Measurements from ENCODE around the gene LMBR1.
"Not testable (repeated sequence)": the region's sequence is repeated elsewhere in the genome, so short reads cannot be mapped to it uniquely, and the experiment has no call there.

Gene LMBR1

GRCh38 chr7:156834462-156834861 lies 58.5 kb downstream of the LMBR1 start:
- Histone ChIP-seq H3K4me3 (ENCODE audit: low read length) (no peak overlapping the region), H3K9ac (ENCODE audit: low read length) (no peak overlapping the region), H3K27ac (ENCODE audit: low read depth, low read length) (no peak overlapping the region), H3K27me3 (ENCODE audit: control insufficient read depth, insufficient read depth, low read length) (no peaks in the 10 kb centered on the region), H3K4me1 (ENCODE audit: control insufficient read depth, insufficient read depth, low read length) (no peaks in the 10 kb centered on the region), H3K36me3 (ENCODE audit: control insufficient read depth, insufficient read depth, low read length) (peaks cover 7% of the 10 kb centered on the region)

GRCh38 chr7:156833312-156833711 lies 59.7 kb downstream of the LMBR1 start:
- no peak overlapping the region for H3K4me3 ChIP-seq (ENCODE audit: low read length)
- H3K36me3 ChIP-seq (ENCODE audit: control insufficient read depth, insufficient read depth, low read length) = peaks cover 7% of the 10 kb centered on the region
- H3K27ac ChIP-seq (ENCODE audit: low read depth, low read length) = no peak overlapping the region
- H3K4me1 ChIP-seq (ENCODE audit: control insufficient read depth, insufficient read depth, low read length) = no peaks in the 10 kb centered on the region
- H3K27me3 ChIP-seq (ENCODE audit: control insufficient read depth, insufficient read depth, low read length) = no peaks in the 10 kb centered on the region
- no peak overlapping the region for H3K9ac ChIP-seq (ENCODE audit: low read length)

GRCh38 chr7:156832195-156832877 lies 60.6 kb downstream of the LMBR1 start:
- peaks cover 7% of the 10 kb centered on the region for H3K36me3 ChIP-seq (ENCODE audit: control insufficient read depth, insufficient read depth, low read length)
- no peak overlapping the region for H3K27ac ChIP-seq (ENCODE audit: low read depth, low read length)
- H3K27me3 ChIP-seq (ENCODE audit: control insufficient read depth, insufficient read depth, low read length) = no peaks in the 10 kb centered on the region
- H3K4me1 ChIP-seq (ENCODE audit: control insufficient read depth, insufficient read depth, low read length) = no peaks in the 10 kb centered on the region
- H3K9ac ChIP-seq (ENCODE audit: low read length) = no peak overlapping the region
- no peak overlapping the region for H3K4me3 ChIP-seq (ENCODE audit: low read length)

- no peak overlapping the region for H3K27ac ChIP-seq (ENCODE audit: low read depth, low read length)
- H3K9ac ChIP-seq (ENCODE audit: low read length) = no peak overlapping the region
- peaks cover 7% of the 10 kb centered on the region for H3K36me3 ChIP-seq (ENCODE audit: control insufficient read depth, insufficient read depth, low read length)
- no peak overlapping the region for H3K4me3 ChIP-seq (ENCODE audit: low read length)
- H3K27me3 ChIP-seq (ENCODE audit: control insufficient read depth, insufficient read depth, low read length) = no peaks in the 10 kb centered on the region
- H3K4me1 ChIP-seq (ENCODE audit: control insufficient read depth, insufficient read depth, low read length) = no peaks in the 10 kb centered on the region
Measured at GRCh38 chr7:156829669-156830336, 63.2 kb downstream of the LMBR1 start.

- Histone ChIP-seq H3K9ac (ENCODE audit: low read length) (no peak overlapping the region), H3K4me3 (ENCODE audit: low read length) (no peak overlapping the region), H3K27me3 (ENCODE audit: control insufficient read depth, insufficient read depth, low read length) (no peaks in the 10 kb centered on the region), H3K27ac (ENCODE audit: low read depth, low read length) (no peak overlapping the region), H3K36me3 (ENCODE audit: control insufficient read depth, insufficient read depth, low read length) (peaks cover 4% of the 10 kb centered on the region), H3K4me1 (ENCODE audit: control insufficient read depth, insufficient read depth, low read length) (no peaks in the 10 kb centered on the region)
Measured at GRCh38 chr7:156827587-156828203, 65.3 kb downstream of the LMBR1 start.

GRCh38 chr7:156823435-156823834 lies 69.5 kb downstream of the LMBR1 start:
- Histone ChIP-seq H3K27ac (ENCODE audit: low read depth, low read length) (no peak overlapping the region), H3K4me1 (ENCODE audit: control insufficient read depth, insufficient read depth, low read length) (no peaks in the 10 kb centered on the region), H3K27me3 (ENCODE audit: control insufficient read depth, insufficient read depth, low read length) (no peaks in the 10 kb centered on the region), H3K36me3 (ENCODE audit: control insufficient read depth, insufficient read depth, low read length) (no peaks in the 10 kb centered on the region), H3K9ac (ENCODE audit: low read length) (no peak overlapping the region), H3K4me3 (ENCODE audit: low read length) (no peak overlapping the region)

- H3K27me3 ChIP-seq (ENCODE audit: control insufficient read depth, insufficient read depth, low read length) = no peaks in the 10 kb centered on the region
- no peak overlapping the region for H3K27ac ChIP-seq (ENCODE audit: low read depth, low read length)
- H3K36me3 ChIP-seq (ENCODE audit: control insufficient read depth, insufficient read depth, low read length) = no peaks in the 10 kb centered on the region
- H3K4me3 ChIP-seq (ENCODE audit: low read length) = no peak overlapping the region
- H3K9ac ChIP-seq (ENCODE audit: low read length) = no peak overlapping the region
- H3K4me1 ChIP-seq (ENCODE audit: control insufficient read depth, insufficient read depth, low read length) = no peaks in the 10 kb centered on the region
Measured at GRCh38 chr7:156820445-156821063, 72.4 kb downstream of the LMBR1 start.

- no peak overlapping the region for H3K4me3 ChIP-seq (ENCODE audit: low read length)
- no peak overlapping the region for H3K9ac ChIP-seq (ENCODE audit: low read length)
- no peaks in the 10 kb centered on the region for H3K27me3 ChIP-seq (ENCODE audit: control insufficient read depth, insufficient read depth, low read length)
- no peaks in the 10 kb centered on the region for H3K4me1 ChIP-seq (ENCODE audit: control insufficient read depth, insufficient read depth, low read length)
- H3K27ac ChIP-seq (ENCODE audit: low read depth, low read length) = no peak overlapping the region
- H3K36me3 ChIP-seq (ENCODE audit: control insufficient read depth, insufficient read depth, low read length) = no peaks in the 10 kb centered on the region
Measured at GRCh38 chr7:156819733-156820295, 73.2 kb downstream of the LMBR1 start.

- Histone ChIP-seq H3K9ac (ENCODE audit: low read length) (no peak overlapping the region), H3K4me3 (ENCODE audit: low read length) (no peak overlapping the region), H3K36me3 (ENCODE audit: control insufficient read depth, insufficient read depth, low read length) (no peaks in the 10 kb centered on the region), H3K27ac (ENCODE audit: low read depth, low read length) (no peak overlapping the region), H3K4me1 (ENCODE audit: control insufficient read depth, insufficient read depth, low read length) (no peaks in the 10 kb centered on the region), H3K27me3 (ENCODE audit: control insufficient read depth, insufficient read depth, low read length) (no peaks in the 10 kb centered on the region)
Measured at GRCh38 chr7:156818133-156818532, 74.8 kb downstream of the LMBR1 start.

GRCh38 chr7:156816943-156817572 lies 75.9 kb downstream of the LMBR1 start:
- no peak overlapping the region for H3K9ac ChIP-seq (ENCODE audit: low read length)
- no peaks in the 10 kb centered on the region for H3K36me3 ChIP-seq (ENCODE audit: control insufficient read depth, insufficient read depth, low read length)
- no peak overlapping the region for H3K4me3 ChIP-seq (ENCODE audit: low read length)
- no peaks in the 10 kb centered on the region for H3K27me3 ChIP-seq (ENCODE audit: control insufficient read depth, insufficient read depth, low read length)
- no peaks in the 10 kb centered on the region for H3K4me1 ChIP-seq (ENCODE audit: control insufficient read depth, insufficient read depth, low read length)
- no peak overlapping the region for H3K27ac ChIP-seq (ENCODE audit: low read depth, low read length)

GRCh38 chr7:156811706-156812105 lies 81.3 kb downstream of the LMBR1 start:
- H3K27ac ChIP-seq (ENCODE audit: low read depth, low read length) = no peak overlapping the region
- no peak overlapping the region for H3K4me3 ChIP-seq (ENCODE audit: low read length)
- no peaks in the 10 kb centered on the region for H3K4me1 ChIP-seq (ENCODE audit: control insufficient read depth, insufficient read depth, low read length)
- H3K36me3 ChIP-seq (ENCODE audit: control insufficient read depth, insufficient read depth, low read length) = no peaks in the 10 kb centered on the region
- H3K27me3 ChIP-seq (ENCODE audit: control insufficient read depth, insufficient read depth, low read length) = no peaks in the 10 kb centered on the region
- no peak overlapping the region for H3K9ac ChIP-seq (ENCODE audit: low read length)

- H3K27me3 ChIP-seq (ENCODE audit: control insufficient read depth, insufficient read depth, low read length); H3K27ac ChIP-seq (ENCODE audit: low read depth, low read length); H3K4me3 ChIP-seq (ENCODE audit: low read length); H3K36me3 ChIP-seq (ENCODE audit: control insufficient read depth, insufficient read depth, low read length); H3K4me1 ChIP-seq (ENCODE audit: control insufficient read depth, insufficient read depth, low read length); H3K9ac ChIP-seq (ENCODE audit: low read length): not testable (repeated sequence)
Measured at GRCh38 chr7:156803656-156804055, 89.3 kb downstream of the LMBR1 start.

All from rectal smooth muscle tissue (tissue), 1 donor.